ENCODE results near the gene MAGI2.

MAGI2 gene

DNA sequence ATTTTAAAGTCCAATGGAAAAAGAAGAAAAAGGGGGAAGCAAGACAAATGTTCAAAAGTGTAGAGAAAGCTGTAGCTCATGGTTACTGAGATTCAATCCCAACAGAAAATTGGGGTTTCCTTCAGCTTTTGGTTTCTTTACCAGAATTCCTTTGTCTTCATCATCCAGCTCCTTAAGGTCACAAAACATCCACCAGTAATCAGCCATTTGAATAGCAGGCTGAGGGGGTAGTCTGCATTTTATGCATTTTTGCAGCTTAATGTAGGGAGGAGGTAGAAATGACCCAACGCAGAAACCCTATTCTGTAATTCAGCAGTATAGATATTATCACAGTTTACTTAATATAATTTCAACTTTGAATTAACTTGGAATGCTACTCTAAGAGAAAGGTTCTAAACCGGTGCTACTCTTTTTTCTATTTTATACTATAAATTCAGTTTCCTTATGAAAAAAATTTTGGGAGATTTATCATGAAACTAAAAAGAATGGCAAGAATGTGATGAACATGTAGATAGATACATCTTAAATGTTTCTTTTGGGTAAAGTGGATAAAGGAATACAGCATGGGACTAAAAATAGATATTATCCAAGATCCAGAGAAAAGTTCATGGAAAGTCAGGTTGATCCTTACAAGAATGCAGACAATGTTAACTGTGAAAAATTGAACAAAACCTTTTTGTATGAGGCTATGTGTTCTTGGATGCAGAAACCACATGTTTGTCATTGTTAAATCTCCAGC, 1058.0 kb downstream of the MAGI2 start:
- POLR2A ChIA-PET = no interaction called here
- no peak for DNase-seq (ENCODE audit: extremely low spot score)
- CTCF ChIA-PET = interaction anchor here (1.0 to 2.1 kb wide), 3 partner anchors 10 to 19 kb away, joined by 3 to 6 read pairs (median 6); no protein-coding TSS in a partner anchor
- TF ChIP-seq, protein P1, sequence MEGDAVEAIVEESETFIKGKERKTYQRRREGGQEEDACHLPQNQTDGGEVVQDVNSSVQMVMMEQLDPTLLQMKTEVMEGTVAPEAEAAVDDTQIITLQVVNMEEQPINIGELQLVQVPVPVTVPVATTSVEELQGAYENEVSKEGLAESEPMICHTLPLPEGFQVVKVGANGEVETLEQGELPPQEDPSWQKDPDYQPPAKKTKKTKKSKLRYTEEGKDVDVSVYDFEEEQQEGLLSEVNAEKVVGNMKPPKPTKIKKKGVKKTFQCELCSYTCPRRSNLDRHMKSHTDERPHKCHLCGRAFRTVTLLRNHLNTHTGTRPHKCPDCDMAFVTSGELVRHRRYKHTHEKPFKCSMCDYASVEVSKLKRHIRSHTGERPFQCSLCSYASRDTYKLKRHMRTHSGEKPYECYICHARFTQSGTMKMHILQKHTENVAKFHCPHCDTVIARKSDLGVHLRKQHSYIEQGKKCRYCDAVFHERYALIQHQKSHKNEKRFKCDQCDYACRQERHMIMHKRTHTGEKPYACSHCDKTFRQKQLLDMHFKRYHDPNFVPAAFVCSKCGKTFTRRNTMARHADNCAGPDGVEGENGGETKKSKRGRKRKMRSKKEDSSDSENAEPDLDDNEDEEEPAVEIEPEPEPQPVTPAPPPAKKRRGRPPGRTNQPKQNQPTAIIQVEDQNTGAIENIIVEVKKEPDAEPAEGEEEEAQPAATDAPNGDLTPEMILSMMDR (IDR thresholded peaks at IDR 0.05; ENCODE audit: control extremely low read depth, extremely low read depth, low read depth, missing control alignments) = no peak

- no peak for DNase-seq (ENCODE audit: extremely low spot score)
- TF ChIP-seq, protein P1 (IDR thresholded peaks at IDR 0.05; ENCODE audit: control extremely low read depth, extremely low read depth, low read depth, missing control alignments) = no peak
- POLR2A ChIA-PET = no interaction called here
- CTCF ChIA-PET = no interaction called here
These were observed 1064.4 kb downstream of the MAGI2 start for GRCh38 chr7:78389022-78389421.

- ChIA-PET CTCF (no interaction called here), POLR2A (no interaction called here)
- TF ChIP-seq, protein P1 (IDR thresholded peaks at IDR 0.05; ENCODE audit: control extremely low read depth, extremely low read depth, low read depth, missing control alignments) = no peak
- DNase-seq (ENCODE audit: extremely low spot score) = no peak
These were observed 1066.9 kb downstream of the MAGI2 start for GRCh38 chr7:78386520-78386919.

DNA sequence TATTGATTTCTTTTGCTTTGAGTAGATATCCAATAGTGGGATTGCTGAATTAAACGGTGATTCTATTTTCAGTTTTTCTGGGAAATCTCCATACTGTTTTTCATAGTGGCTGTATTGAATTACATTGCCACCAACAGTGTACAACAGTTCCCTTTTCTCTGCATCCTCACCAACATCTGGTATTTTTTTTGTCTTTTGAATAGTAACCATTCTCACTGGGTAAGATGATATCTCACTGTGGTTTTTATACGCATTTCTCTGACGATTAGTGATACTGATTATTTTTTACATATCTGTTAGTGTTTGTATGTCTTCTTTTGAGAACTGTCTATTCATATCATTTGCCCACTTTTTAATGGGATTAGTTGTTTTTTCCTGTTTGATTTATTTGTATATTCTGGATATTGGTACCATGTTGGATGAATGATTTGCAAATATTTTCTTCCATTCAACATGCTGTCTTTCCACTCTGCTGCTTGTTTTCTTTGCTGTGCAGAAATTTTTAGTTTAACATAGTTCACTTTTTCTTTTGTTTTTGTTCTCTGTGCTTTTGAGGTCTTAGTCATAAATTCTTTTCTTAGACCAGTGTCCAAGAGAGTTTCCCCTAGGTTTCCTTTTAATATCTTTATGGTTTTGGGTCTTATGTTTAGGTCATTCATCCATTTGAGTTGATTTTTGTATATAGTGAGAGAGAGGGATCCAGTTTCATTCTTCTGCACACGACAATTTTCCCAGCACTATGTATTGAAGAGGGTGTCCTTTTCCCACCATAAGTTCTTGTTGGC, 1070.2 kb downstream of the MAGI2 start:
- DNase-seq (ENCODE audit: extremely low spot score) = no peak
- TF ChIP-seq, protein P1 (IDR thresholded peaks at IDR 0.05; ENCODE audit: control extremely low read depth, extremely low read depth, low read depth, missing control alignments) = no peak
- POLR2A ChIA-PET = no interaction called here
- CTCF ChIA-PET = interaction anchor here (2.2 kb wide), 1 partner anchor 13 kb away, joined by 6 read pairs; no protein-coding TSS in a partner anchor

GRCh38 chr7:78379148-78379547, 1074.3 kb downstream of the MAGI2 start:
- DNase-seq (ENCODE audit: extremely low spot score) = no peak
- POLR2A ChIA-PET = no interaction called here
- TF ChIP-seq, protein P1 (IDR thresholded peaks at IDR 0.05; ENCODE audit: control extremely low read depth, extremely low read depth, low read depth, missing control alignments) = no peak
- CTCF ChIA-PET = no interaction called here

- TF ChIP-seq, protein P1 (IDR thresholded peaks at IDR 0.05; ENCODE audit: control extremely low read depth, extremely low read depth, low read depth, missing control alignments) = no peak
- ChIA-PET CTCF (interaction anchor here (1.1 to 1.2 kb wide), 2 partner anchors 10 to 15 kb away, joined by 3 to 5 read pairs; no protein-coding TSS in a partner anchor), POLR2A (no interaction called here)
- no peak for DNase-seq (ENCODE audit: extremely low spot score)
These were observed 1075.9 kb downstream of the MAGI2 start for GRCh38 chr7:78377532-78377931.
